Activated CD8-positive, alpha-beta memory T cell treated with anti-CD3 and anti-CD28 coated beads, Interleukin-2, amount 50 U/mL, for 1 hour (primary cell): ENCODE measurements around the gene CDC14C.
"Not testable (repeated sequence)": the region's sequence is repeated elsewhere in the genome, so short reads cannot be mapped to it uniquely, and the experiment has no call there.

Experiments
- DNase-seq: peaks from one replicate; pipeline ENCODE4 v3.0.0-alpha.2; 2020; ENCODE audit errors: extremely low read depth

The CDC14C gene

GRCh38 chr7:48924433-48924832, at the start of gene CDC14C:
Gene CDC14C, plus strand, starts transcription at chr7:48924547. Its CDS starts 126 bp downstream, at chr7:48924673.
- no peak for DNase-seq

- DNase-seq: no peak
Observed at GRCh38 chr7:48875045-48875916, 49.1 kb upstream of the CDC14C start.

GRCh38 chr7:48876087-48876486, 48.3 kb upstream of the CDC14C start:
- DNase-seq: no peak

GRCh38 chr7:48880851-48881250, 43.5 kb upstream of the CDC14C start:
- no peak for DNase-seq

- DNase-seq: no peak
Observed at GRCh38 chr7:48887500-48887899, 36.8 kb upstream of the CDC14C start.

GRCh38 chr7:48894574-48894973, 29.8 kb upstream of the CDC14C start:
- DNase-seq: no peak

GRCh38 chr7:48899932-48900331, 24.4 kb upstream of the CDC14C start:
- no peak for DNase-seq

- DNase-seq: no peak
Observed at GRCh38 chr7:48901966-48902365, 22.4 kb upstream of the CDC14C start.

GRCh38 chr7:48904975-48905374, 19.4 kb upstream of the CDC14C start:
- no peak for DNase-seq

- not testable (repeated sequence) for DNase-seq
Observed at GRCh38 chr7:48905686-48906085, 18.7 kb upstream of the CDC14C start.

GRCh38 chr7:48909887-48910286, 14.5 kb upstream of the CDC14C start:
- DNase-seq: not testable (repeated sequence)

GRCh38 chr7:48931481-48931880, 7.1 kb downstream of the CDC14C start:
- no peak for DNase-seq

- no peak for DNase-seq
Observed at GRCh38 chr7:48932126-48932910, 8.0 kb downstream of the CDC14C start.

GRCh38 chr7:48933549-48934085, 9.3 kb downstream of the CDC14C start:
- no peak for DNase-seq

- DNase-seq: no peak
Observed at GRCh38 chr7:48938539-48939295, 14.4 kb downstream of the CDC14C start.

- DNase-seq: no peak
Observed at GRCh38 chr7:48943279-48943990, 19.1 kb downstream of the CDC14C start.

- no peak for DNase-seq
Observed at GRCh38 chr7:48955916-48956315, 31.6 kb downstream of the CDC14C start.

- no peak for DNase-seq
Observed at GRCh38 chr7:48959676-48960075, 35.3 kb downstream of the CDC14C start.

GRCh38 chr7:48962821-48963505, 38.6 kb downstream of the CDC14C start:
- DNase-seq: no peak

GRCh38 chr7:48964074-48964473, 39.7 kb downstream of the CDC14C start:
- DNase-seq: no peak

GRCh38 chr7:48971173-48971572, 46.8 kb downstream of the CDC14C start:
- no peak for DNase-seq
